ENCODE measurements around the gene NEK9. TPM values are rescaled to one million over a fixed set of nuclear protein-coding genes. Genes with fewer than 3 reads are reported as not detected.

Gene NEK9
- total and polyA plus RNA-seq, 2 donors (not counting 1 experiment from before 2014, with no cell fraction given), result 35.1 to 110 TPM

GRCh38 chr14:75094896-75095295 lies 32.0 kb downstream of the NEK9 start:
- peaks cover 12 to 59% of the 10 kb centered on the region in 2 experiments for H3K36me3 ChIP-seq (replicated peaks in 1 of 2; ENCODE audit: control extremely low read depth in 1 of 2, control insufficient read depth in 1 of 2, extremely low read depth in 1 of 2, insufficient read depth in 2 of 2, low read length in 1 of 2)
- ChIA-PET CTCF (no interaction called here), POLR2A (no interaction called here)

GRCh38 chr14:75092698-75093097 lies 34.1 kb downstream of the NEK9 start:
- TF ChIP-seq EZH2 (IDR thresholded peaks at IDR 0.05; ENCODE audit: borderline replicate concordance, insufficient read depth, low read depth, low read length, poor library complexity, severe bottlenecking), result no peak
- TF ChIP-seq, protein P1, sequence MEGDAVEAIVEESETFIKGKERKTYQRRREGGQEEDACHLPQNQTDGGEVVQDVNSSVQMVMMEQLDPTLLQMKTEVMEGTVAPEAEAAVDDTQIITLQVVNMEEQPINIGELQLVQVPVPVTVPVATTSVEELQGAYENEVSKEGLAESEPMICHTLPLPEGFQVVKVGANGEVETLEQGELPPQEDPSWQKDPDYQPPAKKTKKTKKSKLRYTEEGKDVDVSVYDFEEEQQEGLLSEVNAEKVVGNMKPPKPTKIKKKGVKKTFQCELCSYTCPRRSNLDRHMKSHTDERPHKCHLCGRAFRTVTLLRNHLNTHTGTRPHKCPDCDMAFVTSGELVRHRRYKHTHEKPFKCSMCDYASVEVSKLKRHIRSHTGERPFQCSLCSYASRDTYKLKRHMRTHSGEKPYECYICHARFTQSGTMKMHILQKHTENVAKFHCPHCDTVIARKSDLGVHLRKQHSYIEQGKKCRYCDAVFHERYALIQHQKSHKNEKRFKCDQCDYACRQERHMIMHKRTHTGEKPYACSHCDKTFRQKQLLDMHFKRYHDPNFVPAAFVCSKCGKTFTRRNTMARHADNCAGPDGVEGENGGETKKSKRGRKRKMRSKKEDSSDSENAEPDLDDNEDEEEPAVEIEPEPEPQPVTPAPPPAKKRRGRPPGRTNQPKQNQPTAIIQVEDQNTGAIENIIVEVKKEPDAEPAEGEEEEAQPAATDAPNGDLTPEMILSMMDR (IDR thresholded peaks at IDR 0.05), result no peak
- no peaks in the 10 kb centered on the region for H3K9me3 ChIP-seq (ENCODE audit: control extremely low read depth in 1 of 3, control insufficient read depth in 2 of 3, insufficient read depth in 1 of 3, low read length in 2 of 3)
- intact Hi-C loops (cut with micrococcal nuclease), result no loop called here
- ChIA-PET POLR2A (no interaction called here), CTCF (interaction anchor here (0.8 kb wide), 1 partner anchor 232 kb away, joined by 4 read pairs; no protein-coding TSS in a partner anchor)
- peaks cover 3 to 6% of the 10 kb centered on the region in 2 donors for H3K4me1 ChIP-seq (ENCODE audit: control insufficient read depth in 2 of 2, insufficient read depth in 2 of 2, low read length in 2 of 2)
- no peaks in the 10 kb centered on the region for H3K27me3 ChIP-seq (replicated peaks in 1 of 4; ENCODE audit: control extremely low read depth in 1 of 4, control insufficient read depth in 3 of 4, insufficient read depth in 4 of 4, low read length in 3 of 4)
- peaks cover 2 to 50% of the 10 kb centered on the region in 2 experiments for H3K36me3 ChIP-seq (replicated peaks in 1 of 2; ENCODE audit: control extremely low read depth in 1 of 2, control insufficient read depth in 1 of 2, extremely low read depth in 1 of 2, insufficient read depth in 2 of 2, low read length in 1 of 2)
- H2AFZ ChIP-seq (ENCODE audit: insufficient read depth, low read depth, low read length, poor library complexity, severe bottlenecking), result no peak overlapping the region
- H3K27me3 Mint-ChIP-seq, result no peaks in the 10 kb centered on the region
- H3K9ac ChIP-seq (ENCODE audit: low read length), result no peak overlapping the region
- H3K9me3 Mint-ChIP-seq (ENCODE audit: insufficient read depth), result no peaks in the 10 kb centered on the region
- WGBS (ENCODE audit: insufficient coverage), result 100% methylated on average over 1 of the region's 2 CpGs
- H4K20me1 ChIP-seq (ENCODE audit: control insufficient read depth, insufficient read depth, low read length, poor library complexity, severe bottlenecking), result no peaks in the 10 kb centered on the region
- H3K79me2 ChIP-seq (ENCODE audit: control insufficient read depth, insufficient read depth, low read length), result no peaks in the 10 kb centered on the region
- H3K4me3 ChIP-seq (ENCODE audit: control extremely low read depth in 1 of 5, extremely low read depth in 1 of 5, insufficient read depth in 1 of 5, low read depth in 2 of 5, low read length in 4 of 5), result no peak overlapping the region
- DNase-seq (no peak), ATAC-seq (ENCODE audit: low read depth) (no peak)
- no peak overlapping the region for H3K27ac ChIP-seq (ENCODE audit: low read length in 2 of 2)
- no peak overlapping the region for H3K4me3 Mint-ChIP-seq
- no peak overlapping the region for H3K27ac Mint-ChIP-seq
- no peak overlapping the region for H3K4me2 ChIP-seq (replicated peaks; ENCODE audit: low read depth, low read length, poor library complexity, severe bottlenecking)
- peaks cover 6% of the 10 kb centered on the region for H3K4me1 Mint-ChIP-seq

More at GRCh38 chr14:75094896-75095295, 32.0 kb downstream of the NEK9 start:
- H3K4me1 ChIP-seq (ENCODE audit: control insufficient read depth in 2 of 2, insufficient read depth in 2 of 2, low read length in 2 of 2), result peaks cover 3 to 6% of the 10 kb centered on the region in 2 donors
- TF ChIP-seq, protein P1 (IDR thresholded peaks at IDR 0.05), result no peak
- no peak for TF ChIP-seq EZH2 (IDR thresholded peaks at IDR 0.05; ENCODE audit: borderline replicate concordance, insufficient read depth, low read depth, low read length, poor library complexity, severe bottlenecking)
- H3K27ac Mint-ChIP-seq, result no peak overlapping the region
- H3K4me3 Mint-ChIP-seq, result no peak overlapping the region
- no peak overlapping the region for H2AFZ ChIP-seq (ENCODE audit: insufficient read depth, low read depth, low read length, poor library complexity, severe bottlenecking)
- H3K27me3 ChIP-seq (replicated peaks in 1 of 4; ENCODE audit: control extremely low read depth in 1 of 4, control insufficient read depth in 3 of 4, insufficient read depth in 4 of 4, low read length in 3 of 4), result no peaks in the 10 kb centered on the region
- H3K27ac ChIP-seq (ENCODE audit: low read length in 2 of 2), result no peak overlapping the region
- peaks cover 6% of the 10 kb centered on the region for H3K4me1 Mint-ChIP-seq
- no peaks in the 10 kb centered on the region for H3K27me3 Mint-ChIP-seq
- no peaks in the 10 kb centered on the region for H3K9me3 ChIP-seq (ENCODE audit: control extremely low read depth in 1 of 3, control insufficient read depth in 2 of 3, insufficient read depth in 1 of 3, low read length in 2 of 3)
- no peak overlapping the region for H3K9ac ChIP-seq (ENCODE audit: low read length)
- no peak overlapping the region for H3K4me3 ChIP-seq (ENCODE audit: control extremely low read depth in 1 of 5, extremely low read depth in 1 of 5, insufficient read depth in 1 of 5, low read depth in 2 of 5, low read length in 4 of 5)
- DNase-seq (no peak), ATAC-seq (ENCODE audit: low read depth) (no peak)
- no peaks in the 10 kb centered on the region for H3K9me3 Mint-ChIP-seq (ENCODE audit: insufficient read depth)
- intact Hi-C loops (cut with micrococcal nuclease), result no loop called here
- H3K4me2 ChIP-seq (replicated peaks; ENCODE audit: low read depth, low read length, poor library complexity, severe bottlenecking), result no peak overlapping the region
- peaks cover 6% of the 10 kb centered on the region for H3K79me2 ChIP-seq (ENCODE audit: control insufficient read depth, insufficient read depth, low read length)
- peaks cover 10% of the 10 kb centered on the region for H4K20me1 ChIP-seq (ENCODE audit: control insufficient read depth, insufficient read depth, low read length, poor library complexity, severe bottlenecking)
- no CpG with 5 or more reads among the region's 3 CpGs for WGBS (ENCODE audit: insufficient coverage)

Measured in B cell (primary cell).